ENCODE measurements around the gene SLIT3. TPM values are rescaled to one million over a fixed set of nuclear protein-coding genes. Genes with fewer than 3 reads are reported as not detected.

The SLIT3 gene
- total and polyA plus RNA-seq, 2 donors from 2014 or later = 14.5 to 54.1 TPM

GRCh38 chr5:169025491-169025890, 275.4 kb downstream of the SLIT3 start:
- no peak overlapping the region for H3K9ac ChIP-seq (ENCODE audit: low read length in 3 of 3)
- no peak for FAIRE-seq
- intact Hi-C loops (cut with DNase I) = no loop called here
- H3K27ac ChIP-seq (ENCODE audit: low read depth in 2 of 2, low read length in 2 of 2) = no peak overlapping the region
- no peaks in the 10 kb centered on the region for H3K9me3 ChIP-seq (ENCODE audit: control insufficient read depth in 2 of 3, insufficient read depth in 1 of 3, low read length in 3 of 3)
- H3K4me3 ChIP-seq (ENCODE audit: low read length in 3 of 3) = no peak overlapping the region
- no peak for TF ChIP-seq CTCF (IDR thresholded peaks at IDR 0.05; ENCODE audit: borderline replicate concordance, extremely low read depth, insufficient read depth)
- peaks cover 0 to 3% (median 3%) of the 10 kb centered on the region in 3 donors for H3K4me1 ChIP-seq (ENCODE audit: control insufficient read depth in 2 of 3, insufficient read depth in 2 of 3, low read depth in 1 of 3, low read length in 3 of 3)
- H3K27me3 ChIP-seq (ENCODE audit: control insufficient read depth, insufficient read depth, low read length) = no peaks in the 10 kb centered on the region
- DNase-seq = no peak
- H3K36me3 ChIP-seq (ENCODE audit: control insufficient read depth in 2 of 3, insufficient read depth in 3 of 3, low read length in 3 of 3) = no peaks in the 10 kb centered on the region

GRCh38 chr5:169024421-169024820, 276.5 kb downstream of the SLIT3 start:
- FAIRE-seq = no peak

GRCh38 chr5:169022718-169023117, 278.2 kb downstream of the SLIT3 start:
- no peaks in the 10 kb centered on the region for H3K36me3 ChIP-seq (ENCODE audit: control insufficient read depth in 2 of 3, insufficient read depth in 3 of 3, low read length in 3 of 3)
- H3K4me1 ChIP-seq (ENCODE audit: control insufficient read depth in 2 of 3, insufficient read depth in 2 of 3, low read depth in 1 of 3, low read length in 3 of 3) = no peaks in the 10 kb centered on the region
- intact Hi-C loops (cut with DNase I) = no loop called here
- no peak overlapping the region for H3K4me3 ChIP-seq (ENCODE audit: low read length in 3 of 3)
- FAIRE-seq (no peak), DNase-seq (no peak)
- no peaks in the 10 kb centered on the region for H3K27me3 ChIP-seq (ENCODE audit: control insufficient read depth, insufficient read depth, low read length)
- H3K27ac ChIP-seq (ENCODE audit: low read depth in 2 of 2, low read length in 2 of 2) = no peak overlapping the region
- no peaks in the 10 kb centered on the region for H3K9me3 ChIP-seq (ENCODE audit: control insufficient read depth in 2 of 3, insufficient read depth in 1 of 3, low read length in 3 of 3)
- TF ChIP-seq CTCF (IDR thresholded peaks at IDR 0.05; ENCODE audit: borderline replicate concordance, extremely low read depth, insufficient read depth) = no peak
- H3K9ac ChIP-seq (ENCODE audit: low read length in 3 of 3) = peak overlapping the region in 1 of 3 donors; percentile 2

More at GRCh38 chr5:169024421-169024820, 276.5 kb downstream of the SLIT3 start:
- no peaks in the 10 kb centered on the region for H3K9me3 ChIP-seq (ENCODE audit: control insufficient read depth in 2 of 3, insufficient read depth in 1 of 3, low read length in 3 of 3)
- H3K27ac ChIP-seq (ENCODE audit: low read depth in 2 of 2, low read length in 2 of 2) = no peak overlapping the region
- no peaks in the 10 kb centered on the region for H3K36me3 ChIP-seq (ENCODE audit: control insufficient read depth in 2 of 3, insufficient read depth in 3 of 3, low read length in 3 of 3)
- H3K4me3 ChIP-seq (ENCODE audit: low read length in 3 of 3) = no peak overlapping the region
- no peak overlapping the region for H3K9ac ChIP-seq (ENCODE audit: low read length in 3 of 3)
- intact Hi-C loops (cut with DNase I) = no loop called here
- no peaks in the 10 kb centered on the region for H3K27me3 ChIP-seq (ENCODE audit: control insufficient read depth, insufficient read depth, low read length)
- no peak for TF ChIP-seq CTCF (IDR thresholded peaks at IDR 0.05; ENCODE audit: borderline replicate concordance, extremely low read depth, insufficient read depth)
- DNase-seq = peak in 3 of 5 donors; percentile 35 to 39 (median 36)
- H3K4me1 ChIP-seq (ENCODE audit: control insufficient read depth in 2 of 3, insufficient read depth in 2 of 3, low read depth in 1 of 3, low read length in 3 of 3) = peaks cover 0 to 3% (median 0%) of the 10 kb centered on the region in 3 donors

GRCh38 chr5:169020102-169020501, 280.8 kb downstream of the SLIT3 start:
- DNase-seq = peak in 2 of 5 donors; percentile 46 to 70
- no peaks in the 10 kb centered on the region for H3K36me3 ChIP-seq (ENCODE audit: control insufficient read depth in 2 of 3, insufficient read depth in 3 of 3, low read length in 3 of 3)
- FAIRE-seq = no peak
- no peaks in the 10 kb centered on the region for H3K4me1 ChIP-seq (ENCODE audit: control insufficient read depth in 2 of 3, insufficient read depth in 2 of 3, low read depth in 1 of 3, low read length in 3 of 3)
- H3K9me3 ChIP-seq (ENCODE audit: control insufficient read depth in 2 of 3, insufficient read depth in 1 of 3, low read length in 3 of 3) = no peaks in the 10 kb centered on the region
- H3K4me3 ChIP-seq (ENCODE audit: low read length in 3 of 3) = no peak overlapping the region
- TF ChIP-seq CTCF (IDR thresholded peaks at IDR 0.05; ENCODE audit: borderline replicate concordance, extremely low read depth, insufficient read depth) = no peak
- no peak overlapping the region for H3K27ac ChIP-seq (ENCODE audit: low read depth in 2 of 2, low read length in 2 of 2)
- no peak overlapping the region for H3K9ac ChIP-seq (ENCODE audit: low read length in 3 of 3)
- H3K27me3 ChIP-seq (ENCODE audit: control insufficient read depth, insufficient read depth, low read length) = no peaks in the 10 kb centered on the region
- intact Hi-C loops (cut with DNase I) = no loop called here
